RWPE2 (cell line): Measurements from ENCODE around the gene AGPS.

Source experiments
- ATAC-seq: fragments of 200-7000 bp; cut with Tn5 transposase; 3 replicates; pipeline ENCODE4 v1.9.1; 2021; ENCODE audit warnings: low read depth
- DNase-seq: peaks from one replicate; pipeline ENCODE4 v3.0.0-alpha.2; 2020; ENCODE audit warnings: low spot score
- H3K27ac ChIP-seq: fragments of 450-650 bp; 2 replicates; pipeline ENCODE4 v1.5.1; 2017; ENCODE audit warnings: mild to moderate bottlenecking; ENCODE audit not compliant: poor library complexity, severe bottlenecking
- H3K27me3 ChIP-seq: fragments of 250-450 bp; sonication (Bioruptor Pico); 2 replicates; pipeline ENCODE4 v1.5.1; 2021; ENCODE audit warnings: mild to moderate bottlenecking, moderate library complexity; ENCODE audit not compliant: insufficient read depth, poor library complexity, severe bottlenecking
- H3K36me3 ChIP-seq: fragments of 250-450 bp; sonication (Bioruptor Pico); 2 replicates; pipeline ENCODE4 v1.5.1; 2020; ENCODE audit warnings: low read depth, mild to moderate bottlenecking, moderate library complexity
- H3K4me1 ChIP-seq: fragments of 250-450 bp; sonication (Bioruptor Pico); 2 replicates; pipeline ENCODE4 v1.5.1; 2021; ENCODE audit warnings: mild to moderate bottlenecking, moderate library complexity; ENCODE audit not compliant: insufficient read depth, poor library complexity, severe bottlenecking
- H3K4me3 ChIP-seq: fragments of 250-450 bp; sonication (Bioruptor Pico); 2 replicates; pipeline ENCODE4 v1.5.1; 2021; ENCODE audit warnings: mild to moderate bottlenecking, moderate library complexity; ENCODE audit not compliant: severe bottlenecking
- H3K9me3 ChIP-seq: fragments of 250-450 bp; sonication (Bioruptor Pico); 2 replicates; pipeline ENCODE4 v1.5.1; 2021; ENCODE audit warnings: mild to moderate bottlenecking, moderate library complexity; ENCODE audit not compliant: severe bottlenecking
- TF ChIP-seq, protein P1 (sequence below): fragments of 450-650 bp; IDR thresholded peaks from one replicate; pipeline ENCODE4 v1.5.1; 2017; ENCODE audit warnings: mild to moderate bottlenecking, moderate library complexity; ENCODE audit not compliant: poor library complexity, severe bottlenecking

Gene AGPS

DNA sequence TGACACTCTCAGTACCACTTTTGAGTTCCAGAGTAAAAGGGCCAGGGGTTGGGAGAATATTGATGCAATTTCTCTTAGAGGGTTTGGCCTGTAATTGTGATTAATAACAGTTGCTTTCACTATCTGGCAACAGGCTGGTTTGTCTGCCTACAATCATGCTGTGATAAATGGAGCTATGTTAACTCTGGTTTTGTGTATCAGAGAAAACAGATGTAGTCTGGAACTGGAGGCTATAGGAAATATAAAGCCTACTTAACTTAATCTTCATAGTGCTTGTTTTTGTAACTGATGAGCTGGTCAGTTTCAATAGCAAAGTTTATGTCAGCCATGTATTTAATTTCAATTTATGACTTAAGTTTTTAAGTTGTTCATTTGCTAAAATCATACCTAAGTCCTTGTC is 138.0 kb downstream of the AGPS start:
- no peaks in the 10 kb centered on the region for H3K4me1 ChIP-seq
- ATAC-seq (no peak), DNase-seq (no peak)
- TF ChIP-seq, protein P1, sequence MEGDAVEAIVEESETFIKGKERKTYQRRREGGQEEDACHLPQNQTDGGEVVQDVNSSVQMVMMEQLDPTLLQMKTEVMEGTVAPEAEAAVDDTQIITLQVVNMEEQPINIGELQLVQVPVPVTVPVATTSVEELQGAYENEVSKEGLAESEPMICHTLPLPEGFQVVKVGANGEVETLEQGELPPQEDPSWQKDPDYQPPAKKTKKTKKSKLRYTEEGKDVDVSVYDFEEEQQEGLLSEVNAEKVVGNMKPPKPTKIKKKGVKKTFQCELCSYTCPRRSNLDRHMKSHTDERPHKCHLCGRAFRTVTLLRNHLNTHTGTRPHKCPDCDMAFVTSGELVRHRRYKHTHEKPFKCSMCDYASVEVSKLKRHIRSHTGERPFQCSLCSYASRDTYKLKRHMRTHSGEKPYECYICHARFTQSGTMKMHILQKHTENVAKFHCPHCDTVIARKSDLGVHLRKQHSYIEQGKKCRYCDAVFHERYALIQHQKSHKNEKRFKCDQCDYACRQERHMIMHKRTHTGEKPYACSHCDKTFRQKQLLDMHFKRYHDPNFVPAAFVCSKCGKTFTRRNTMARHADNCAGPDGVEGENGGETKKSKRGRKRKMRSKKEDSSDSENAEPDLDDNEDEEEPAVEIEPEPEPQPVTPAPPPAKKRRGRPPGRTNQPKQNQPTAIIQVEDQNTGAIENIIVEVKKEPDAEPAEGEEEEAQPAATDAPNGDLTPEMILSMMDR, result no peak
- peaks cover 7% of the 10 kb centered on the region for H3K36me3 ChIP-seq
- no peaks in the 10 kb centered on the region for H3K9me3 ChIP-seq
- no peaks in the 10 kb centered on the region for H3K27me3 ChIP-seq
- no peak overlapping the region for H3K4me3 ChIP-seq
- no peak overlapping the region for H3K27ac ChIP-seq

DNA sequence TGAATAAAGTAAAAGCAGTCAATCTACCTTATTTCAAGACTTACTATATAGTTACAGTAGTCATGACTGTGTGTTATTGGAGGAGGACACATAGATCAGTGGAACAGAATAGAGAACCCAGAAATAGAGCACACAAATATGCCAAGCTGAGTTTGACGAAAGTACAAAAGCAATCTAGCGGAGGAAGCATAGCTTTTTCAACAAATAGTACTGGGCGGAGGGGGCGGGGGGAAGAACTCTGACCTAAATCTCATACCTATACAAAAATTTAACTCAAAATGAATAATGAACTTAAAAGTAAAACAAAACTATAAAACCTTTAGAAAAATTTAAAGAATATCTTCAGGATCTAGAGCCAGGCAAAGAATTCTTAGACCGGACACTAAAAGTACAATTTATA is 139.1 kb downstream of the AGPS start:
- no peak for DNase-seq
- ATAC-seq, result no peak
- TF ChIP-seq, protein P1, result no peak
- H3K9me3 ChIP-seq, result no peaks in the 10 kb centered on the region
- H3K4me1 ChIP-seq, result no peaks in the 10 kb centered on the region
- H3K27me3 ChIP-seq, result no peaks in the 10 kb centered on the region
- H3K36me3 ChIP-seq, result no peaks in the 10 kb centered on the region
- H3K27ac ChIP-seq, result no peak overlapping the region
- no peak overlapping the region for H3K4me3 ChIP-seq

DNA sequence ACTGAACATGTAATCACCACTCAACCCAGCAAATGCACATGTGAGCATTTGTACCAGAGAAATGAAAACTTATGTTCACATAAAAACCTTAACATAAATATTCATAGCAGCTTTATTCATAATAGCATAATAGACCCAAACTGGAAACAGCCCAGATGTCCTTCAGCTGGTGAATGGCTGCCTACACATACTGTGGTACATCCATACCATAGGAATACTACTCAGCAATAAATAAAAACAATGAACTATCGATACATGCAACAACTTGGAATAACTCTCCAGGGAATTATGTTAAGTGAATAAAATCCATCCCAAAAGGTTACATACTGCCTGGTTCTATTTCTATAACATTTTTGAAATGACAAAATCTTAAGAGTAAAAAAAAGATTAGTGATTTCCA is 140.0 kb downstream of the AGPS start:
- no peaks in the 10 kb centered on the region; the same call in 1 of the 2 replicates for H3K36me3 ChIP-seq
- no peaks in the 10 kb centered on the region for H3K4me1 ChIP-seq
- ATAC-seq, result no peak
- H3K9me3 ChIP-seq, result no peaks in the 10 kb centered on the region
- TF ChIP-seq, protein P1, result no peak
- no peak overlapping the region for H3K27ac ChIP-seq
- no peak overlapping the region for H3K4me3 ChIP-seq
- no peaks in the 10 kb centered on the region for H3K27me3 ChIP-seq
- DNase-seq, result no peak

DNA sequence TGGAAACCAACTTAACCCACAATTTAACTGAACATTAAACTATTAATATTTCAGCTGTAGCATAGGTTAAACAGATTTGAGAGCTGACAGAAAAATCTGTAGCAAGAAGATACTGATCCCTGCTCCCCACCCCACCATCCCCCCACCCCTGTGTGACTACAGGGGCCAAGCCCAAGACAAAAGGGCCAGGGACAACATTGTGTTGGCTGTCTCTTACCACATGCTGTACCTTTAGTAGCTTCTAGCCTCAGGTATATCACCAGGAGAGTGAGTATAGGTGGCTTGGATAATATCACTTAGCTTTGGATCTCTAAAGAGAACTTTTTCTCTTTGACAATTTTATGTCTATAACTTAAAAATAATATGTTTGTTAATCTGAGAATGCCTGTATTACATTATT is 140.7 kb downstream of the AGPS start:
- Histone ChIP-seq H3K9me3 (no peaks in the 10 kb centered on the region), H3K27me3 (no peaks in the 10 kb centered on the region), H3K27ac (no peak overlapping the region), H3K4me1 (no peaks in the 10 kb centered on the region), H3K36me3 (peaks cover 2% of the 10 kb centered on the region; the same call in 1 of the 2 replicates), H3K4me3 (no peak overlapping the region)
- ATAC-seq (no peak), DNase-seq (no peak)
- TF ChIP-seq, protein P1, result no peak

DNA sequence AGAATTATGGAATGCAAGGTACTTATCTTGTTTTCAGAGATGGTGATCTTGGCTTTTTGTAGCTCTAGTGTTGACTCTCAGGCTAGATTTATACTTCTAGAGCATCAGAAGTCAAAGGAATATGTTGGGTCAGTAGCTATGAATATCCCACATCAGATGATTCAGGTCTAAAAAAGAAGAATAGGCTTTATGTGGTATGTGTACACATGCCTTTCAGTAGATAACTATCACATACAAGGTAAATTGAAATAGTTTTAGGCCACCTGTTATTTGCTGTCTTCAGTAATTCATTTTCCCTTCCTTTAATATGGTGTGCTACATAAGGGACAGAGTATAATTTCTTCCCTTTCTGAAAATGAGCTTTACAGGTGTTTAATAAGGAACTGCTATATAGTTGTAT is 142.4 kb downstream of the AGPS start:
- TF ChIP-seq, protein P1, result no peak
- DNase-seq (no peak), ATAC-seq (no peak)
- no peaks in the 10 kb centered on the region for H3K9me3 ChIP-seq
- no peaks in the 10 kb centered on the region for H3K27me3 ChIP-seq
- H3K36me3 ChIP-seq, result peaks cover 6% of the 10 kb centered on the region; the same call in 1 of the 2 replicates
- no peak overlapping the region for H3K27ac ChIP-seq
- no peaks in the 10 kb centered on the region for H3K4me1 ChIP-seq
- H3K4me3 ChIP-seq, result no peak overlapping the region
